ENCODE data around the gene IGFLR1.

GRCh38 chr19:35715355-35715809 lies 26.9 kb downstream of the IGFLR1 start:
- TF ChIP-seq CTCF (IDR thresholded peaks at IDR 0.05 in 4 of 5, conservative IDR thresholded peaks at IDR 0.05 in 1 of 5), result no peak
- TF ChIP-seq POLR2A (IDR thresholded peaks at IDR 0.05), result no peak
